HG03575 (cell line): Measurements from ENCODE around the gene ELAC2.

Experiments used
- ATAC-seq: cut with Tn5 transposase; IDR thresholded peaks from one replicate; pipeline ENCODE4 v1.9.1; 2021; ENCODE audit not compliant: unreplicated experiment, insufficient number of reproducible peaks, low FRiP score; ENCODE audit errors: extremely low read depth

ELAC2 gene

DNA sequence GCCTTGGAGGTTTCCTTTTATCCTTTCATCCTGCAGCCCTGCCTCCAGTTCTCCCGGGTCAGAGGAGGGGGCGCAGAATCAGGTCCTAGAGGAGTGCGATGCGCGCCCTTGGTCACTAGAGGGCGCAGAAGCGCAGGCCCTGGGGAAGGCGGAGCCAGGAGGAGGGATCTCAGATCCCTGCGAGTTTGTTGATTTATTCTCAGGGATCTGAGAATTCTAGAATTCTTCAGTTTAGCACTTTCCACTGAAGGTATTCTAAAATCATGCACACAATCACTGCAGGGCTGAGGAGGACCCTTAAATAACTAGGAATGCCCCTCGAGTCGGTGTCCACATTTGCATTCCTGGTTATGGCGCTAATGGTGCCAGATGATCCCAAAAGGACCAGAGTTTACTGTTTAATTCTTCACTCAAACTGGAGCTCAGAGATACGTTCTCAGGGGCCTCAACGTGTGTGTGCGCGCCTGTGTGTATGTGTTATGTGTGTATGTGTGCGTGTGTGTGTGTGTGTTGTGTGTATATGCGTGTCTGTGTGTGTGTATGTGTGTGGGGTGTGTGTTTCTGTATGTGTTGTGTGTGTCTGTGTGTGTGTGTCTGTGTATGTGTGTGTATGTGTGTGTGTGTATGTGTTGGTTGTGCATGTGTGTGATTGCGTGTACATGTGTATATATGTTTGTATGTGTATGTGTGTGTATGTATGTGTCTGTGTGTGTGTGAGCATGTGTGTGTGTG lies 6.9 kb upstream of the ELAC2 start:
- no peak for ATAC-seq

DNA sequence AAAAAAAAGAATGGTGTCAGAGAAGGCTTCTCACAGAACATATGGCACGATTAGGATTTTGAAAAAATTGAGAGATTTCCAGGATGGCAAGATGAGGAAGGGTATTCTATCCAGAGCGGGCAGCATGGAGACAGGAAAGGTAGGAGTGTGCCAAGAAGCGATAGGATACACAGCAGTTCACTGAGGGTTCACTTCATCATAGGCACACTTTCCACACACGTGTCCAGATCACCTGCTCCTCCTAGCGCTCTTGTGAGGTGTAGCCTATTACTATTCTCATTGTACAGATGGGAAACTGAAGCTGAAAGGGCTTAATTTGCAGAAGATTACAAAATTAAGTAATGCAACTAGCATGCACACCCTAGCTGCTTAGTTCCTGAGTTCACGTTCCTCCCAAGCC lies 6.2 kb upstream of the ELAC2 start:
- no peak for ATAC-seq

DNA sequence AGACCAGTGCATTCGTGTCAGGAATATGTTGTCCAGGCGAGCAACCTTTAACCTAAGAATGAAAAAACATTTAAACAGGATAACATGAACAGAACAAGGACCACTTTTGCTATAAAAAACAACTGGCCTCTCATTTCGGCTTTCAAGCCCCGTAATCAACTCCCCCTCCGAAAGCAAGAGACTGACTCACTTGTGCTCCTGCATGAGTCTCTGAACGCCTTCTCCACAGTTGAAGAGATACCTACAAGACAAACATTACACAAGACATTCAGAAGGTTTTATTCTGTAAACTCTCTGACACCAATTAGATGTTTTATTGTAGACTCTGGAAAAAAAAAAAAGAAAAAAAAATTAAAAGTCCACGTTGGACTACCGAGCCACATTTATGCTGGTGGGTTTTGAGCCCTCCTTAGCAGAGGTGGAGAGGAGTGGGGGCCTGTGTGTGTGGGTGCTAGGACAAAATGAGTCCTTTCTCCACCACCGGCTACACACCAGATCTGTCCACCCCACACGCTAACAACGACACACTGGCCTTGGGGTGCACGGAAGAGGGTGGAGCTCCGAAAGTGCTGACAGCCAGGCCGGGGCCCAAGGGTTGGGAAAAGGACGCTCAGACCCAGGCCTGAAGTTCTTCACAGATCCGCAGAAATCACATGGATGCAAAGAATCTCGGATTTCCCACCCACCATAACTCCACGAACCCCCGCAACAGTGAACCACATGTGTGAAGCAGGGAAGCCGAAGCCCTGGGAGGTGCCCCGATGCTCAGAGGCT lies 759 bp downstream of the ELAC2 start:
- no peak for ATAC-seq

DNA sequence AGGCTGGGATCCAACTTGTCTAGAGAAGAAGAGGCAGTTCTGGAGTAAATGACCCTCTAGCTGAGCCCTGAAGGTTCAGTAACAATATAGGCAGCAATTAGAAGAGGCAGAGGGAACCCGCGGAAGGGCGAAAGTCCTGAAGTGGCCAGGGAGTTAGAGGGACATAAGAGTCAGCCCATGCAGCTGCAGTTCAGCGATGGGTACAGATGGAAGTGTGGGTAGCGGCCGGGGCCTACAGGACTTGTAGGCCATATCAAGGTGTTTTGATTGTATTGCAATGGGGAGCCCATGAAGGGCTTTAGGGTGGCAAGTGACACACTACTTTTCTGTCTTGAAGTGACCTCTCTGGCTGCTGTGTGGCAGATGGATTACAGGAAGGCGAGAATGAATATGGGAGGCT lies 3.0 kb downstream of the ELAC2 start:
- ATAC-seq, result no peak

DNA sequence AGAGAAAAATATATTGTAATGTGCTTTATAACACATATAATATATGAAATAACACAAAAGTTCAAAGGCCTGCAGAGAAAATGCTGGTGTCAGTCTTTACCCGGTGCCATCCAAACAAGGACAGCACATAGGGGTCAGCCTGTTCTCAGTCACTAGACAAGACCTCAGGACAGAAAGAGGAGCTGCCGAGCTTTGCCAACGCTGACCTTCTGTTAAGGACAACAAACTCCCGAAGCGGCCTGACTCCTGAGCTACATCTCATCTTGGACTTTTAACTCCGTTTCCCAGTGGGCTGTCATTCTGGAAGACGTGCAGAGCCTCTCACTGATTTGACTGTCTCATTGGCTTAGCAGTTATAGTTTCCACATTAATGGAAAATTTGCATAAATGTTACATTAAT lies 6.9 kb downstream of the ELAC2 start:
- no peak for ATAC-seq

DNA sequence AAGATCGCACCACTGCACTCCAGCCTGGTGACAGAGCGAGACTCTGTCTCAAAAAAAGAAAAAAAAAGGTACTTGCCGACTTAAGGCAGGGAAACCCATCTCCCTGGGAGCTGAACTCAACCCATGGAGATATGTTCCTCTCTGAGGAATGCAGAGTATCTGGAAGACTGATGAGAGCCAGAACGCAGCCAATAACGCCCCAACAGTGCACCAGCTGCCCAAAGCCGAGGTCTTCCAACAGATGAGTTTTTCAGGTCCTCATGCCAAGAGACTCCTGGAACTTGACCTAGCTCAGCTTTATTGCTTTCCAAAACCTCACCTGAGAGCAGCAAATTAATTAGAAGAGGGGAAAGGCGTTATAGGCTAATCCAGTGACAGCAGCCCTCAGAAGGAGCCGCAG lies 9.4 kb downstream of the ELAC2 start:
- no peak for ATAC-seq

DNA sequence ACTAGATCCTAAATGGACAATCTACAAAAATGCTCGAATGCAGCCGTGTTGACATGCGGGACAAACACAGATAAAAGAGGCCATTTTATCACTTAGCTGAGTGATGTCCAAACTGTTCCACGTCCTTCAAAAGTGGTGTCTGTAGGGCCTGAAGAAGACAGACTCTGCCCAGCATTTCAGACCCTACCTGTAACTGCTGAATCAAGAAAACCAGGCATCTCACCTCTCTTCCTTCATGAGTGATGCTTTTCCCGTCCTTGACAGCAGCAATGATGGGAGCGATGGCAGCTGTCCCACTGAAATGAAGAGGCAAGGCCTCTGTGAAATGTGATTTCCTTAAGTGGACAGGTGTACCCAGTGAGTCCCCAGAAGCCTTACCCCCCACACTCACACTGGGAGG lies 12.3 kb downstream of the ELAC2 start:
- no peak for ATAC-seq

DNA sequence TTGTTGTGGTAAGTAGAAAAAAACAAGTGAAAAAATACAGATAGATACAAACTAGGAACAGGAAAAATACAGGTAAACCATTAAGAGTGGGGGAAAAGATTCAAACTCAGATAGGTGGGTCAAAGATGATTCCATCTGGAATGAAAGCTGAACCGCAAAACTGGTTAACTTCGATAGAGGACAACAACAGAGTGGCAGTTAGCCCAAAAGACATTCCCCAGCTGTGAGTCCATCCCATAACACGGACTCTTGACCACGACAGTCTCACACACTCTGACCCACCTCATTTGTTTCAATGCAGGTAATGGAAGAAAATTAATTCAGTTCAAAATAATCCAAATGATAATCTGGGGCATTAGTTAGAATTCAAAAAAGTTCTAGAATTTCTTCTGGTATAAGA lies 13.5 kb downstream of the ELAC2 start:
- no peak for ATAC-seq

DNA sequence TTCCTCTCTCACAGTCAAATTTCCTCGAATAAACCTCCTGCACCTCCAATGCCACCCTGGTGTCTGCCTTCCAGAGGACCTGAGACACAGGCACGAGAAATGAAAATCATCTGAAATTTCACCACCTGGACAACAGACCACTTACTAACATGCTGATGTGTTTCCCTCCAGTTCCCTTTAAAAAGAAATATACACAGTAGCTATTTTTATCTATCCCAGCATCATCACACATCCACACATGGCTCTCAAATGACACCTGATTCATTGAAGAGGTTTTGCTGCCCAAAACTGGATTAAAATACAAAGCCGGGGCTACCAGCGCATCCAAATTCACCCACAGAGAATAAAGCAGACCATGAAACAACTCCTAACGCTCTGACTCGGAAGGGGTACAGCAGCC lies 13.9 kb downstream of the ELAC2 start:
- ATAC-seq, result no peak

DNA sequence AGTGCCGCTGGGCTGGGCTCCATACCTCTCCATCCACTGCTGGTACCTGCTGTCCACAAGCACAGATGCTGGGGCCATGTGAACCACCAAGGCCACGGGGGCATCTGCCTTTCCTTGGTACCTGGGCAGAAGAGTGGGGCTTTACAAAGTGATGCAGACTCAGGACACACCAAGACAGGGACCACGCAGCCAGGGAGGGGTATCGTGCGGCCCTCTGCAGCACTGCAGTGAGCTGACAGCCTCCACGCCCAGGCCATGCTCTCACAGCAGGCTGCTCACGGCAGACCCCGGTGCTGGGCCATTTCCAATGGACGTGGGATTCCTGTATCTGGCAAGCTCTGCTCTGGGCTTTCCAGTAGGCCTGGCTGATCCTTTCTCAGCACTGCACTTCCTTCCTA lies 14.4 kb downstream of the ELAC2 start:
- ATAC-seq, result no peak

DNA sequence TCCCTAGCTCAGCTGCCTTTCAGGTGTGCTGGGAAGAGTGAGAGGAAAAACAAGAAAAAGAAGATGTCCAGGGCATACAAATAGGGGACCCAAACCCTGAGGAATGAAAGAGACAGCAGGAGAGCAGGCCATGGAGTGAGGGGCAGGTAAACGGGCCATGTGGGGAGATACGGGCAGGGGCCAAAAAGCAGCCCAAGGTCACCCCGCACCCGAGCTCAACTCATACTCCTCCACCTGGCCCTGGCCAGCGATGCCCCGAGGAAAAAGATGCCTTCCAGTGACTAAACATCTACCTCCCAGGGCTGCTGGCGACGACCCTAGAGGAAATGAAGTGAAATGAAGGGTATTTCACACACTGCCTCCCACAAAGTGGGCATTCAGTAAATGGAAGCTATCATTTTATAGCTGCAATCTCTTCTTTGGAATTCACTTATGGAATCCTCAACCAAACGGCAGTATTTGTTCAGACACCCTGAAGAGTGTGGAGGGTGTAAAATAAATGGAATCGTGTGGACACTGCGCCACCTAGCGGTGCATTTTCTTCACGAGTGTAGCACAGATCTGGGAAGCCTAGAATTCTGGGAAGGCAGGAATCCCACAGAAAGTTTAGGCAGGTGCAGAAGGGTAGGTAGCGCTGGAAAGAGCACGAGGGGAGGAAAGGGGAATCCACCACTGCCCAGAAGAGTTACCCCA lies 14.9 kb downstream of the ELAC2 start:
- no peak for ATAC-seq

DNA sequence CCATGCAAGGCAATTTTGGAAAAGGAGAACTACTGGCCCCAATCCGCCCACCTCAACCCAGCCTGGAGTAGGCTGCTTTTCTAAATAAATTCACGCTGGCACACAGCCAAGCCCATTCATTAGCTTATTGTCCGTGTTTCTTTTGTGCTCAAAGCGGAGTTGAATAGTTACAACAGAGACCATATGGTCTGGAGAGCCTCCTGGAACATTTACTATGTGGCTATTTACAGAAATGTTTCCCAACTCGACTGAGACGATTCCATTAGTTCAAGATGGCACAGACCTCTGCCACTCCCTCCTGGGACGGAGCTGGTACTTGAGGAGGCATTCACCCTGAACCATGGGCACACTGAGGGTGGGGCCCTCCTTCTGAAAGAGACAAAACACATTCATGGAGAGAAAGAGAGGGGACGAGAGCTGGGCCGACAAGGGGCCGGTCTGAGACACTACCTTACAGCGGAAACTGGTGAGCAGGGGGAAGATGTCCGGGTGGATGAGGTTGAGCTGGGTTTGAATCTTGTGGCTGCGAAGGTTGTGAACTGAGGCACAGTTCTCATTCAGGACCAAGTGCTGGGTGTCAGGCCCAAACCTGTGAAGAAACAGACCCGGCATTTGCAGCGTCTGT lies 15.7 kb downstream of the ELAC2 start:
- ATAC-seq, result no peak

DNA sequence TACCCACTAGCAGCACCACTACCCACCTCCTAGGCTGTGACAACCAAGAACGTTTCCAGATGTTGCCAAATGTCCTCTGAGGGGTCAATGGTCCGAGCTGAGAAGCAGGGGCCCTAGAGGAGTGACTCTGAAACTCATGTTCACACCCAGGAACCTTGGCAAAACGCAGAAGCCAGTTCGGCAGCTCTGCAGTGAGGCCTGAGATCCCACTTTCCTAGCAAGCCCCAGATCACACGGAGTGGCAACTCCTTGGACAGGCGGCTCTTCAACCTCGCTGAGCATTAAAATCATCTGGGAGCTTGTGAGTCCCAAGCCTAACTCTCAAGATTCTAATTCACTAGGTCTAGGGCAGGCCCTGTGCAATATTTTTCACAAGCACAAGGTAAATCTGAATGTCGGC lies 17.3 kb downstream of the ELAC2 start:
- ATAC-seq, result no peak

DNA sequence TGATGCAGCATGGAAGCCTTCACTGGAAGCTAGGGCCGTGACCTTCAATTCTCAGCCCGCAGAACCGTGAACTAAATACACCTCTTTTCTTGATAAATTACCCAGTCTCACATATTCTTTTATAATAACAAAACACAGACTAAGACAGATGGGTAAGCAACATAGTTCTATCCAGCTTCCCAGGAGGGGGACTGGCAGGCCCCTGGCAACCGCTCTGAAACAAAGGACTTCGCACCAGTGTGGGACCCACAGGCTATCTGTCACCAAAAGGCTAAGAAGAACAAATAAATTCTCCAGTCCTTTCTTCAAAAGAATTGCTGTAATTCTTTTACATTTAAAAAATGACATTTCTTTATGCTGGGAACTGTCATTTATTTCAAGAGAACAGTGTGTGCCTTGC lies 19.0 kb downstream of the ELAC2 start:
- no peak for ATAC-seq

DNA sequence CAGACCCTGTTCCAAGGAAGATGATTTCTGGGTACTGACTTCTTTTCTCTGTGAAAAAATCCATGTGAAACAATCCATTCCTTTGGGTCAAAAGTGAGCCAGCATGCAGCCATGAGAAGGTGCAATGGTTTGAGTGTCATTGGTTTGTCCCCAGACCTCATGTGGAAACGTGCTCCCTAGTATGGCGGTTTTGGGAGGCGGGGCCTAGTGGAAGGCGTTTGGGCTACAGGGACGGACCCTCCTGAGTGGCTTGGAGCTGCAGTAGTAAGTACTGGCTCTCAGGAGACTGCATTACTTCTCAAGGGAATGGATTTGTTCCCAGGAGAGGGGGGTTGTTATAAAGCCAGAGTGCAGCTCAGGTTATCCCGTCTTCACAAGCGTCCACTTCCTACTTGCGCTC lies 19.4 kb downstream of the ELAC2 start:
- no peak for ATAC-seq

DNA sequence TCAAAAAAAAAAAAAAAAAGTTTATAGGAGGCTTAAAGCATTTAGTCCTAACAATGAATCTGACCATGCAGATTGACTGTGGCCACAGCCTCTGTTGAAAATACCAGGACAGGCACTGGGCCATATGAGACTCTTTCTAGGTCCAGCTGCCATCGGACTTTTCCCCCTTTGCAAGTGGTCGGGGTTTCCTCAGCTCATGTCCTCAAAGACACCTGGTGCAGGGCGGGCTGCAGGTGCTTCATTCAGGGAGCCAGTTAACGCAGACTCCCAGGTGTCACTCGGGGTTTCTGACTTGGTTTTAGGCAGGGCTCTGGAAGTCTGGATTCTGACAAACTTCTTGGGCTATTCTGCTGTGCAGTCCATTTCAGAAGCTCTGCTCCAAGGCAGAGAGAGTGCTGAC lies 20.9 kb downstream of the ELAC2 start:
- no peak for ATAC-seq

DNA sequence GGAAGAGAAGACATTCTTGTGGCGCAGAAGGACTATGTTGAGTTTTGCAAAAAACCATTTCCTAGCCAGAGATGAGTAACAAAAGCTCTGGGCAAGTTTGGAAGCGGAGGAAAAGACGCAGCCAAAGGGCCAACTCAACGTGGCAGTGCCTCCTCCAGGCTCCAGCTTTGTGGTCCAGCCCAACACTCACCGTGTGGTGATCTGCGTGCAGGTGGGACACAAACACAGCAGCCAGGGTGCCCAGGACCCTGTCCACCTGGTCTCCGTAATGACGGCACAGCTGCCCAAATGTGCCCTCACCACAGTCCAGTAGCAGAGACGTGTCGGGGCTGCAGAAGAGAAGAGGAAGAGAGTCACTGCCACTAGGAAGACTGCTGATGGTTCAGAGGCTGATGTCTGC lies 21.5 kb downstream of the ELAC2 start:
- ATAC-seq, result no peak

DNA sequence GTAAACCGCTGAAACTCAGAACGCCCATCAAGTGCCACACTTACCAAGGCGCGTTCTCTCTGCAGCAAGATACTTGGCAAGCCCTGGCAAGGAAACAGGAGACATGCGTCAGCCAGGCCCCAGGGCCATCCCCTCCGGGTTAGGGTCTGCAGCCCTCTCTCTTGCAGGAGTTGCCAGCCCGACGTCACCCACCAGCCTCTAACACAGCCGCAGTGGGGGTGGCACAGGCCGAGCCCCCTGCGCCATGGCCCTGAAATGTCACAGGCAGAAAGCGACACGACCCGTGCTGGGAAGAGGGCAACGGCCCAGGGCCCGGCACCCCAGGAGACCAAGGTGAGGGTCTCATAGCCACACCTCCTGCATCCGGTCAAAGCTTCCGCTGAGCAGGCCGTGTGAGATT lies 21.9 kb downstream of the ELAC2 start:
- ATAC-seq, result no peak

DNA sequence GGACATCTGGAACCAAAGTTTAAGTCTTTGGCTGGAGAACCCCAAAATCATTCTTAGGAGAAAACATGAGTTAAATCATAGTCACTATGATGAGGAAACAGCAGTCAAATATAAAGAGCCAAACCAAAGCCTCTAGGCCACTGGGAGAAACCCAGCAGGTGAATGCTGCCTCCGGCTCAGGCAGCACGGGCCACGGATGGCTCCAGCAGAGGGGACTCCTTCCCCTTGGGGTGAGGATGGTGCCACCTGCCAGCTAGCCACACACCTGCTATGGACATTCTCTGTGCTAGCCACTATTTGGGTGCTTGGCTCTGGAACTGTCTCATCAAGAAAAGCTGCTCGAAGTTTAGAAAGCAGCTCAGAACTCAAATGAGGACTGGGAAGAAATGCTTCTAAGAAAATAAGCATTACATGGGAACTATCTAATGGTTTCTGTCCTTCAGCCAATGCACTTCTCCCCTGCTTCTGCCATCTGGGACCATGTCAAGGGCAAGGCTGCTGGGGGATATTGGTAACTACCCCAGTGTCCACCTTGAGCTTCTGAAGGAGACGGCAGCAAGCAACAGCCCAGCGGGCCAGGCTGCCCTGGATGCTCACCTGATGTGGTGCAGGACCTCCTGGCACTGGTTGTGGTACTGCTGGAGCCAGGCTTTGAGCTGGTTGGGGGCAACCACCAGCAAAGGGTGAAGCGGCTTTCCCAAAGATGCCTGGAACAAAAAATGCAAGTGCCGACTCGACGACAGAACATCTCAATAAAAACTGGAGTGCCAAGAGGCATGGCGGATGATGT lies 22.5 kb downstream of the ELAC2 start:
- ATAC-seq, result no peak
